K562 (cell line): ENCODE results near the gene CHPF2. TPM values are rescaled to one million over a fixed set of nuclear protein-coding genes. Genes with fewer than 3 reads are reported as not detected.
A peak's percentile ranks its signal among the peaks of the same experiment; 100 is the strongest.

Source experiments
- ATAC-seq: fragments of 200-7000 bp; cut with Tn5 transposase; 3 replicates; pipeline ENCODE4 v1.9.1; 2020; ENCODE audit warnings: moderate library complexity
- BruUV-seq: library from RNA; stranded (reverse); fragments of 400-500 nt; replicated peaks from 2 replicates; lab custom pipeline; 2021; lab: Mats Ljungman, UMichigan
- CTCF ChIA-PET: fragments of 300-600 bp; formaldehyde crosslinking; extraction: SDS; loops from one replicate; lab custom pipeline; 2021; ENCODE audit warnings: low intra/inter-chr PET ratio; lab: Yijun Ruan, JAX
- POLR2A ChIA-PET: fragments of 300-600, 350-650 bp; sonication (Branson Sonifier 250); formaldehyde crosslinking; extraction: SDS; loops from one replicate; lab custom pipeline; 2021; ENCODE audit warnings: antibody characterized with exemption, inconsistent platforms; lab: Yijun Ruan, JAX
- DNase-seq, 4 experiments: peaks; one replicate each; pipeline versions ENCODE4 v3.0.0 to v3.0.0-alpha.2; 2011 to 2018; ENCODE audit warnings: low spot score in 3 of 4, mixed read lengths in 3 of 4; ENCODE audit errors: extremely low read depth in 1 of 4
- FAIRE-seq: peaks from 2 replicates; lab custom pipeline; 2011; peaks lifted over from hg19 to GRCh38; lab: Jason Lieb, UNC
- H2AFZ ChIP-seq: 2 replicates; pipeline ENCODE4 v1.6.0; 2011; ENCODE audit warnings: low read depth, low read length, control low read depth, inconsistent platforms
- H3K27ac ChIP-seq: fragments of 200-600 bp; 3 replicates; pipeline ENCODE4 v1.8.0; 2011; ENCODE audit warnings: low read depth, mild to moderate bottlenecking, control low read depth, inconsistent platforms, low read length, moderate library complexity, mixed read lengths; ENCODE audit errors: extremely low read depth
- H3K27me3 ChIP-seq, 2 experiments: fragments of 300-600 bp in 1 of 2; 2 replicates in 1 of 2; 3 replicates in 1 of 2; pipeline versions ENCODE4 v1.6.0 to v1.8.0; 2011; ENCODE audit warnings: inconsistent platforms in 2 of 2, low read length in 2 of 2, mild to moderate bottlenecking in 1 of 2, mixed read lengths in 1 of 2, moderate library complexity in 1 of 2; ENCODE audit not compliant: control insufficient read depth in 2 of 2, insufficient read depth in 2 of 2
- H3K36me3 ChIP-seq: fragments of 300-600 bp; 3 replicates; pipeline ENCODE4 v1.8.0; 2011; ENCODE audit warnings: mild to moderate bottlenecking, low read length, inconsistent platforms; ENCODE audit not compliant: control insufficient read depth, insufficient read depth
- H3K4me1 ChIP-seq, 2 experiments: fragments of 200-600 bp in 1 of 2; replicated peaks in 1 of 2; 2 replicates in 1 of 2; 3 replicates in 1 of 2; pipeline versions ENCODE4 v1.5.1 to v1.8.0; 2011; ENCODE audit warnings: inconsistent platforms in 2 of 2, low read length in 2 of 2, mild to moderate bottlenecking in 1 of 2, mixed read lengths in 1 of 2, moderate library complexity in 1 of 2; ENCODE audit not compliant: control insufficient read depth in 2 of 2, insufficient read depth in 2 of 2
- H3K4me2 ChIP-seq: 2 replicates; pipeline ENCODE4 v1.6.1; 2011; ENCODE audit warnings: low read length, control low read depth, inconsistent platforms, mixed read lengths; ENCODE audit not compliant: insufficient read depth
- H3K4me3 ChIP-seq: fragments of 200-600 bp; sonication (generic), shearing (Covaris generic); 2 replicates; pipeline ENCODE4 v1.5.1; 2016; ENCODE audit warnings: control low read depth, inconsistent platforms
- H3K79me2 ChIP-seq: fragments of 200-600 bp; 3 replicates; pipeline ENCODE4 v1.8.0; 2011; ENCODE audit warnings: low read length, inconsistent platforms; ENCODE audit not compliant: control insufficient read depth, insufficient read depth
- H3K9ac ChIP-seq, 2 experiments: 2 replicates each; pipeline versions ENCODE4 v1.6.0 to v1.6.1; 2011; ENCODE audit warnings: low read depth in 2 of 2, low read length in 2 of 2, control low read depth in 1 of 2, inconsistent platforms in 1 of 2, mild to moderate bottlenecking in 1 of 2, mixed read lengths in 1 of 2; ENCODE audit not compliant: insufficient read depth in 1 of 2
- H3K9me1 ChIP-seq: one replicate; pipeline ENCODE4 v1.6.0; 2011; ENCODE audit warnings: inconsistent platforms, mild to moderate bottlenecking, low read length, moderate library complexity; ENCODE audit not compliant: control insufficient read depth, insufficient read depth
- H3K9me3 ChIP-seq: replicated peaks from 2 replicates; pipeline ENCODE4 v1.5.1; 2011; ENCODE audit warnings: low read depth, low read length, inconsistent platforms; ENCODE audit not compliant: control insufficient read depth, insufficient read depth
- H4K20me1 ChIP-seq: replicated peaks from 2 replicates; pipeline ENCODE4 v1.6.1; 2011; ENCODE audit warnings: low read length, inconsistent platforms, mixed read lengths; ENCODE audit not compliant: control insufficient read depth, insufficient read depth
- ADNP ChIP-seq: fragments of 200-800 bp; sonication (Bioruptor generic); IDR thresholded peaks from 2 replicates; pipeline ENCODE4 v1.6.1; 2016; ENCODE audit warnings: missing genetic modification characterization, missing compliant biosample characterization
- CBX8 ChIP-seq: fragments of 200-600 bp; sonication (generic); IDR thresholded peaks from 2 replicates; pipeline ENCODE4 v1.6.1; 2012; ENCODE audit warnings: borderline replicate concordance, mixed run types, low read depth, mild to moderate bottlenecking, moderate library complexity, mixed read lengths, low read length, control low read depth, inconsistent platforms; ENCODE audit not compliant: poor library complexity, severe bottlenecking; ENCODE audit errors: extremely low read depth
- CGGBP1 ChIP-seq: fragments of 250-450 bp; sonication (Bioruptor Pico); IDR thresholded peaks from 2 replicates; pipeline ENCODE4 v1.9.0; 2021; ENCODE audit warnings: mild to moderate bottlenecking
- ELF4 ChIP-seq: fragments of 450-650 bp; formaldehyde crosslinking; IDR thresholded peaks from 2 replicates; pipeline ENCODE4 v1.4.0; 2022; ENCODE audit warnings: missing genetic modification characterization
- EWSR1 ChIP-seq: fragments of 450-650 bp; IDR thresholded peaks from 2 replicates; pipeline ENCODE4 v1.6.1; 2018; ENCODE audit warnings: borderline replicate concordance, mild to moderate bottlenecking, low read depth, moderate library complexity; ENCODE audit not compliant: partially characterized antibody
- FOXJ3 ChIP-seq: sonication (generic); formaldehyde crosslinking; IDR thresholded peaks from 2 replicates; pipeline ENCODE4 v1.4.0; 2020; ENCODE audit warnings: mild to moderate bottlenecking, missing genetic modification reagents
- MEF2A ChIP-seq: IDR thresholded peaks from 2 replicates; pipeline ENCODE4 v1.6.1; 2011; ENCODE audit warnings: low read depth, mild to moderate bottlenecking, low read length, moderate library complexity; ENCODE audit not compliant: control insufficient read depth
- MNT ChIP-seq, 2 experiments: fragments of 450-650 bp; conservative IDR thresholded peaks; 2 replicates each; pipeline ENCODE4 v1.6.1; 2017; ENCODE audit warnings: mild to moderate bottlenecking in 2 of 2, moderate library complexity in 2 of 2
- MYC ChIP-seq, 2 experiments: fragments of 250-450 bp in 1 of 2; sonication (Bioruptor Pico) in 1 of 2; IDR thresholded peaks; 2 replicates each; pipeline versions ENCODE4 v1.5.1 to v1.6.1; 2012 to 2021; ENCODE audit warnings: low read depth in 2 of 2, borderline replicate concordance in 1 of 2, improper control_type of control experiment in 1 of 2, low read length in 1 of 2, mild to moderate bottlenecking in 1 of 2, moderate library complexity in 1 of 2
- USF1 ChIP-seq: sonication (generic); formaldehyde crosslinking; IDR thresholded peaks from 2 replicates; pipeline ENCODE4 v1.9.0; 2022; ENCODE audit warnings: mild to moderate bottlenecking, missing genetic modification reagents
- ZNF830 ChIP-seq: fragments of 250-450 bp; sonication (Bioruptor Pico); IDR thresholded peaks from 2 replicates; pipeline ENCODE4 v1.5.0; 2021; ENCODE audit warnings: mild to moderate bottlenecking
- WGBS: fragments of 100-300 bp; shearing (Covaris generic); methylation state at CpG from one replicate; pipeline ENCODE4 v1.1.6; 2016; ENCODE audit warnings: low coverage, mixed read lengths; ENCODE audit not compliant: insufficient coverage; ENCODE audit errors: missing lambda C conversion rate; 5-methylcytosine and 5-hydroxymethylcytosine counted together
- in situ Hi-C: fragments of 300-500 bp; cut with MboI; formaldehyde crosslinking; loops from 4 replicates; pipeline ENCODE4 v1.15.0; 2018; ENCODE audit warnings: inconsistent platforms, mixed read lengths
- intact Hi-C: fragments of 100-400 bp; cut with micrococcal nuclease; formaldehyde crosslinking; loops from 2 replicates; pipeline ENCODE4 v1.14.2; 2022
- polyA plus RNA-seq, 8 experiments: library from polyadenylated mRNA; depleted of rRNA in 4 of 8; stranded (reverse) in 5 of 8; unstranded in 3 of 8; fragments of >200 nt; fragmentation: Nextera tagmentation in 2 of 8; fragmentation: Illumina TruSeq in 1 of 8; extraction: Ambion mirVana in 2 of 8; extraction: Trizol in 1 of 8; gene quantifications; 2 replicates each; pipeline versions ENCODE4 v1.2.1 to v1.2.3, GENCODE V29; 2011 to 2014; ENCODE audit warnings: inconsistent platforms in 1 of 8, missing spikeins in 1 of 8
- total RNA-seq, 7 experiments: library from RNA; depleted of rRNA in 6 of 7; stranded (reverse); fragments of >200 nt in 6 of 7; fragmentation: Illumina TruSeq in 2 of 7; extraction: Trizol in 2 of 7; gene quantifications; 2 replicates each; pipeline versions ENCODE4 v1.2.1 to v1.2.3, GENCODE V29; 2011 to 2021; ENCODE audit warnings: low replicate concordance in 1 of 7

The CHPF2 gene
- total and polyA plus RNA-seq, 9 of the 15 experiments (the other 6 are each of a cell fraction or from before 2014, with no cell fraction given), result 0.08 to 32.8 (median 10.5) TPM

- 0 out of 2 replicates have a peak, but pooled peaks have one; percentile 28 for TF ChIP-seq USF1 (CRISPR knock-in tag)
- TF ChIP-seq ADNP (tag), result no peak
- TF ChIP-seq CGGBP1, result no peak
- TF ChIP-seq FOXJ3, result no peak
- TF ChIP-seq, all 486 proteins: peak for 1
Measured at GRCh38 chr7:151186640-151187408, 45.5 kb upstream of the CHPF2 start, which contains the start of gene ASB10 (continued).

GRCh38 chr7:151187409-151188251 is 44.7 kb upstream of the CHPF2 start:
- peaks cover 0 to 19% of the 10 kb centered on the region in 2 experiments; a peak in 2 of 5 replicates for H3K4me1 ChIP-seq
- no peaks in the 10 kb centered on the region; the same call in 1 of the 2 replicates for H3K9me3 ChIP-seq
- H3K79me2 ChIP-seq, result no peaks in the 10 kb centered on the region
- H4K20me1 ChIP-seq, result no peaks in the 10 kb centered on the region; the same call in 1 of the 2 replicates
- 11% methylated on average over 22 of the region's 22 CpGs for WGBS
- H3K27me3 ChIP-seq, result peaks cover 61 to 68% of the 10 kb centered on the region in 2 experiments
- intact Hi-C loops (no loop called here), in situ Hi-C loops (no loop called here)
- no peaks in the 10 kb centered on the region for H3K9me1 ChIP-seq
- ChIA-PET CTCF (no interaction called here), POLR2A (interaction anchor here (0.7 to 1.2 kb wide), 4 partner anchors 8 to 42 kb away, joined by 3 to 4 read pairs (median 3); no protein-coding TSS in a partner anchor)
- ATAC-seq (peak; percentile 32), FAIRE-seq (no peak), DNase-seq (no peak)
- H3K4me3 ChIP-seq, result no peak overlapping the region
- peak overlapping the region in 1 of 2 experiments; percentile 15; a peak in 1 of 4 replicates for H3K9ac ChIP-seq
- no peak overlapping the region for H3K27ac ChIP-seq
- BruUV-seq, result no TSS peak
- H2AFZ ChIP-seq, result no peak overlapping the region
- no peaks in the 10 kb centered on the region for H3K36me3 ChIP-seq
- no peak overlapping the region for H3K4me2 ChIP-seq
- TF ChIP-seq MEF2A, result 0 out of 2 replicates have a peak, but pooled peaks have one; percentile 23
- no peak for TF ChIP-seq ZNF830 (CRISPR knock-in tag)
- TF ChIP-seq EWSR1, result no peak
- no peak for TF ChIP-seq MYC (IDR thresholded peaks at IDR 0.05; ENCODE audit: low read depth, low read length)
- no peak for TF ChIP-seq MYC (CRISPR knock-in tag; IDR thresholded peaks at IDR 0.05; ENCODE audit: borderline replicate concordance, low read depth)
- TF ChIP-seq ELF4 (CRISPR knock-in tag), result no peak
- TF ChIP-seq MNT (conservative IDR thresholded peaks at IDR 0.05), result no peak
- no peak for TF ChIP-seq CBX8
